ENCODE data around the gene TBX18. TPM values are rescaled to one million over a fixed set of nuclear protein-coding genes. Genes with fewer than 3 reads are reported as not detected.
A peak's percentile ranks its signal among the peaks of the same experiment; 100 is the strongest.

The TBX18 gene
- total RNA-seq, 1 donor from 2014 or later = 1.3 TPM

DNA sequence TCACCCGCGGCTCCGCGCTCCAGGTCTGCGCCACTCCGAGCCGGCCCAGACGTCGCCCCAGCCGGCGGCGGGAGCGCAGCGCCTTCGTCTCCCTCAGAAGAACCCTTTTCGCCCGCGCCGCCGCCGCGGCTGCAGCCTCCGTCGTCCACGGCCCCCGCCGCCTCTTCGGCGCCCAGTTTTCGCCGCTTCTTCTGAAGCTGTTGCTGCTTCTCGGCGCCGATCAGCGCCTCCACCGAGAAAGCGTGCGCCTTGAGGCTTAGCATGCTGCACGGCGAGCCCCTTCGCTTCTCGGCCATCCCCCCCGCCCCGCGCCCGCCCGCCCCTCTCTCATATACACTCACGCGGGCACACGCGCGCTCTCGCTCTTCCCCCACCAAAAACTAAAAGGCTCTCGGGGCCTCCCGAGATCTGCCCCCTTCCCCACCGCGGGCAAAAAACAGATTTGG is 489 bp downstream of the TBX18 start:
- Histone ChIP-seq H3K4me3 (ENCODE audit: low read depth, low read length) (peak overlapping the region; percentile 30), H3K27me3 (ENCODE audit: control insufficient read depth, insufficient read depth, low read length) (peaks cover 56% of the 10 kb centered on the region), H3K36me3 (ENCODE audit: control insufficient read depth, insufficient read depth, low read length) (no peaks in the 10 kb centered on the region)
- TF ChIP-seq, protein P1, sequence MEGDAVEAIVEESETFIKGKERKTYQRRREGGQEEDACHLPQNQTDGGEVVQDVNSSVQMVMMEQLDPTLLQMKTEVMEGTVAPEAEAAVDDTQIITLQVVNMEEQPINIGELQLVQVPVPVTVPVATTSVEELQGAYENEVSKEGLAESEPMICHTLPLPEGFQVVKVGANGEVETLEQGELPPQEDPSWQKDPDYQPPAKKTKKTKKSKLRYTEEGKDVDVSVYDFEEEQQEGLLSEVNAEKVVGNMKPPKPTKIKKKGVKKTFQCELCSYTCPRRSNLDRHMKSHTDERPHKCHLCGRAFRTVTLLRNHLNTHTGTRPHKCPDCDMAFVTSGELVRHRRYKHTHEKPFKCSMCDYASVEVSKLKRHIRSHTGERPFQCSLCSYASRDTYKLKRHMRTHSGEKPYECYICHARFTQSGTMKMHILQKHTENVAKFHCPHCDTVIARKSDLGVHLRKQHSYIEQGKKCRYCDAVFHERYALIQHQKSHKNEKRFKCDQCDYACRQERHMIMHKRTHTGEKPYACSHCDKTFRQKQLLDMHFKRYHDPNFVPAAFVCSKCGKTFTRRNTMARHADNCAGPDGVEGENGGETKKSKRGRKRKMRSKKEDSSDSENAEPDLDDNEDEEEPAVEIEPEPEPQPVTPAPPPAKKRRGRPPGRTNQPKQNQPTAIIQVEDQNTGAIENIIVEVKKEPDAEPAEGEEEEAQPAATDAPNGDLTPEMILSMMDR (IDR thresholded peaks at IDR 0.05; ENCODE audit: insufficient read depth, low read length, severe bottlenecking) = no peak
- DNase-seq (ENCODE audit: low read depth) = no peak
- FAIRE-seq = no peak

DNA sequence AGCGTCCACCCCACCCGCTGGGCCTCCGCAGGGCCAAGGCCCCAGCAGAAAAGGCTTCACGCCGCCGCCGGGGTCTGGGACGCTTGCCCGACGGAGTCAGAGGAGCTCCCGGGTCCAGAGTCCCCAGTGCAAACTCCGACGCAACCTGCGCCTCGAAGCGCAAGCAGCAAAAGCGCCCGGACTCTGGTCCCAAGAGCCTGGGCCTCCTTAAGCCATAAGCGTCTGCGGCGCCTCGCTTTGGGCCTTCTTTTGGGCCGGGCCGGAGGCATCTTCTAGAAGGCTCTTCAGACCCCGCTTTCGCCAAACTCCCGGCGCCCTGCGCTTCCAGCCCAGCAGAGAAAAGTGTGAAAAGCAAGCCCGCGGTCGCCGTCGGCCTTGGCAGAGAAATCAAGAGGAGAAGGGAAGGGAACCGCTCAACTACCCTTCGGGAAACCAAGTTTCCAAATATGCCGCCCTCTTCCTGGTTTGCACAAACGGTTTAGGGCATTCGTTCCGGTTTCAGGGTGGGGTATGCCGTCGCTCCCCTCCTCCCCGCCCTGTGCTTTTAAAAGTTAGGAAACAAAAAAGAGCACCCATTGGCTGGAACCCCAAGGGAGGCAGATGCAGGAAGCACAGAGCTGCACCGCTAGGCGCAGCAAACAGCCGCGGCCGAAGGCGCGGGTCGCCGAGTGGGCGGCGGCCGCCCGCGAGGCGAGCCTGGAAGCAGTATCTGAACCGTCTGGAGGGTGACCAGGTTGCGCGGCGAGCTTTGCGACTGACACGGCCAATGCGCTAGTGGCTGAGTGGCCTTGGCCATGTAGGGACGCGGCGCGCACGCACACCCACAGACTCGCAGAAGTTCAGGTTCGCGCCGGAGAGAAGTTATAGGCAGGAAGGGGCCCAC is 1.2 kb downstream of the TBX18 start:
- Histone ChIP-seq H3K27me3 (ENCODE audit: control insufficient read depth, insufficient read depth, low read length) (peaks cover 50% of the 10 kb centered on the region), H3K4me3 (ENCODE audit: low read depth, low read length) (peak overlapping the region; percentile 30), H3K36me3 (ENCODE audit: control insufficient read depth, insufficient read depth, low read length) (no peaks in the 10 kb centered on the region)
- FAIRE-seq (no peak), DNase-seq (ENCODE audit: low read depth) (peak; percentile 42)
- TF ChIP-seq, protein P1 (IDR thresholded peaks at IDR 0.05; ENCODE audit: insufficient read depth, low read length, severe bottlenecking) = no peak

DNA sequence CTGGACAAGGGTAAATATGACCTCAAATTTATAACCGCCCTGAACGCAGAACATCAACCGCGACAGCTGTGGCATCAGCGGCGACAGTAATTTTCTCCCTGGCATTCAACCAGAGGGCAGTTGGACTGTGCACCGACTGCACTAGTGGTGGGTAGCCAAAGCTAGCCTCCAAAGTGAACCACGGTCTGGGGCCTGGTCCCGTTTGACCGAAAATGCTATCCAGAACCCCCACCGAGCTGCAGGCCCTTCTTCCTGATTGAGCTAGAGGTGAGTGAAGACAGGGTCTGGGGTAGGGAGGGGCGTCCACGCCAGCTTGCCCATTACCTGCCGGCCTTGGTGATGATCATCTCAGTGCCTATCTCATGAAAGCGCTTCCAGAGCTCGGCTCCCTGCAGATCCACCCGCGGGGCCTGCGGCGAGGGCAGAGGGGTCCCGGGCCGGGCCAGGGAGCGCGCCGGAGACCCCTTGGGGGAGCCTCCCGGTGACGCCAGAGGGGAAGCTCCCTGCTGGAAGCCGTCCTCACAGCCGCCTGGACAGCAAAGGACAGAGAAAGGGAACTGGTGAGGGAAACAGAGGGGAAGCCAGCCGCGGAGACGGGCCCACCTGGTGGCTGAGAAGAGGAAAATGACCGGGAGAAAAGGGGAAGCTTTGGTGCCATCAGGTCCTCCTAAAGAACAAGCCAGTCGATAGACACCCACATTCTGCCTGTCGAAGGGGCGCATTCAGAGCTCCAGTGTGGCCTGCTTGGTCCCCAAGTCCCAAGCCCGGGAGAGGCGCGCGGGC is 2.0 kb downstream of the TBX18 start:
- DNase-seq (ENCODE audit: low read depth) (no peak), FAIRE-seq (no peak)
- Histone ChIP-seq H3K27me3 (ENCODE audit: control insufficient read depth, insufficient read depth, low read length) (peaks cover 48% of the 10 kb centered on the region), H3K36me3 (ENCODE audit: control insufficient read depth, insufficient read depth, low read length) (no peaks in the 10 kb centered on the region), H3K4me3 (ENCODE audit: low read depth, low read length) (peak overlapping the region; percentile 30)
- TF ChIP-seq, protein P1 (IDR thresholded peaks at IDR 0.05; ENCODE audit: insufficient read depth, low read length, severe bottlenecking) = no peak

DNA sequence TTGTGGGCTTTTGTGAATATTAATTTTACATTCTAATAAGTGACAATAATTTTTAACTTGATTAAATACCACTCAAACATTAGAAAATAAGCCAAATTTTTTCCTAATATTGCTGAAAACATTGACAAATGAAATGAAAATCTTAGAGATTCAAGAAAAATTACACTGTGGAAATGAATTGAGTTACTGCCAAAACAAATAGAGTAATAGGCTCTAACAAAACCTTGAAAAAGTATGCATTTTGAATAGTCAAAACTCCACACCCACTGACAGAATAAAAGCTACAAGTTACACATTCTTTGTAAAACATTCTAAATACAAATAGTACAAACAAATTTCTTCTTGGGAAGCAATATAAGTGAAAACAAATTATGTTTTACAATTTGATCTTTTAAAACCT is 5.9 kb downstream of the TBX18 start:
- FAIRE-seq (no peak), DNase-seq (ENCODE audit: low read depth) (no peak)
- TF ChIP-seq, protein P1 (IDR thresholded peaks at IDR 0.05; ENCODE audit: insufficient read depth, low read length, severe bottlenecking) = no peak
- Histone ChIP-seq H3K27me3 (ENCODE audit: control insufficient read depth, insufficient read depth, low read length) (peaks cover 22% of the 10 kb centered on the region), H3K36me3 (ENCODE audit: control insufficient read depth, insufficient read depth, low read length) (no peaks in the 10 kb centered on the region), H3K4me3 (ENCODE audit: low read depth, low read length) (no peak overlapping the region)

DNA sequence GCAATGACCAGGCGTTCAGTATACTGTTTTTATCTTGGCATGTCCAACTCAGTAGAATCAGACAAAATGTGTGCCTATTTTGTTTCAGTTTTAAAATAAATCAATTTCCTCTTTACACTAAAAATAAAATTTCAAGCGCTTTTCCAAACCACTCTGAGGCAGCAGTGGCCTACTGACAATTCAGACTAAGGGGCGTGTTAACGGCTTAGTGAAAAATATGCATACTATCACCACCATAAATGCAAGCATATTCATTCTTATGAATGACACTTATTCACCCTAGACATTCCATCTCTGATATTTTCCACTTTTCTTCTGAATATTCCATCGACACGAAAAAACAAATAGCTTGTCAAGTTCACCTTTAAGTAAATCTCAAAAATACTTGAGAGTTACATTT is 7.5 kb downstream of the TBX18 start:
- no peak overlapping the region for H3K4me3 ChIP-seq (ENCODE audit: low read depth, low read length)
- peaks cover 14% of the 10 kb centered on the region for H3K27me3 ChIP-seq (ENCODE audit: control insufficient read depth, insufficient read depth, low read length)
- DNase-seq (ENCODE audit: low read depth) = no peak
- no peaks in the 10 kb centered on the region for H3K36me3 ChIP-seq (ENCODE audit: control insufficient read depth, insufficient read depth, low read length)
- no peak for FAIRE-seq
- TF ChIP-seq, protein P1 (IDR thresholded peaks at IDR 0.05; ENCODE audit: insufficient read depth, low read length, severe bottlenecking) = no peak
